Liver (tissue), 9 donors: ENCODE measurements around the gene ELP5. TPM values are rescaled to one million over a fixed set of nuclear protein-coding genes. Genes with fewer than 3 reads are reported as not detected.
A peak's percentile ranks its signal among the peaks of the same experiment; 100 is the strongest.

Experiments used
- DNase-seq: peaks from one replicate; pipeline ENCODE4 v3.0.0-alpha.2; 2017; ENCODE audit warnings: low spot score
- H3K27ac ChIP-seq, 2 donors: one replicate each; pipeline ENCODE4 v1.7.0; 2013; ENCODE audit warnings: inconsistent platforms in 2 of 2, low read length in 2 of 2, control low read depth in 1 of 2, low read depth in 1 of 2, mild to moderate bottlenecking in 1 of 2
- H3K27me3 ChIP-seq, 4 donors: one replicate each; pipeline versions ENCODE4 v1.6.1 to v1.7.0; 2013; ENCODE audit warnings: low read length in 3 of 4, inconsistent platforms in 1 of 4, mild to moderate bottlenecking in 1 of 4, moderate library complexity in 1 of 4; ENCODE audit not compliant: control insufficient read depth in 4 of 4, insufficient read depth in 4 of 4
- H3K36me3 ChIP-seq, 4 donors: one replicate each; pipeline versions ENCODE4 v1.6.1 to v1.7.0; 2013; ENCODE audit warnings: low read length in 3 of 4, mild to moderate bottlenecking in 3 of 4, low read depth in 1 of 4, moderate library complexity in 1 of 4; ENCODE audit not compliant: control insufficient read depth in 4 of 4, insufficient read depth in 3 of 4
- H3K4me1 ChIP-seq, 4 donors: one replicate each; pipeline versions ENCODE4 v1.6.1 to v1.7.0; 2013; ENCODE audit warnings: low read length in 3 of 4, mild to moderate bottlenecking in 3 of 4, moderate library complexity in 1 of 4; ENCODE audit not compliant: control insufficient read depth in 4 of 4, insufficient read depth in 4 of 4
- H3K4me3 ChIP-seq, 3 donors: one replicate each; pipeline versions ENCODE4 v1.6.1 to v1.7.0; 2013; ENCODE audit warnings: low read length in 3 of 3, control low read depth in 1 of 3, low read depth in 1 of 3, mild to moderate bottlenecking in 1 of 3
- H3K9ac ChIP-seq, 2 donors: one replicate each; pipeline ENCODE4 v1.7.0; 2013; ENCODE audit warnings: low read length in 2 of 2, mild to moderate bottlenecking in 2 of 2, moderate library complexity in 2 of 2, control low read depth in 1 of 2, low read depth in 1 of 2
- H3K9me3 ChIP-seq, 4 donors: one replicate each; pipeline versions ENCODE4 v1.6.1 to v1.7.0; 2013; ENCODE audit warnings: low read length in 3 of 4; ENCODE audit not compliant: control insufficient read depth in 4 of 4
- ATF3 ChIP-seq: IDR thresholded peaks from 2 replicates; pipeline ENCODE4 v1.6.1; 2016; ENCODE audit warnings: antibody characterized with exemption
- CTCF ChIP-seq: fragments of 150-350 bp; IDR thresholded peaks from 2 replicates; pipeline ENCODE4 v1.5.1; 2017; ENCODE audit warnings: improper control_type of control experiment, low read depth, low read length; ENCODE audit not compliant: missing input control
- EGR1 ChIP-seq, 2 donors: IDR thresholded peaks; 2 replicates each; pipeline ENCODE4 v1.6.1; 2016 to 2018; ENCODE audit warnings: antibody characterized with exemption in 2 of 2, low read depth in 2 of 2
- FOXA1 ChIP-seq: IDR thresholded peaks from 2 replicates; pipeline ENCODE4 v1.6.1; 2016; ENCODE audit warnings: antibody characterized with exemption
- FOXA2 ChIP-seq: IDR thresholded peaks from 2 replicates; pipeline ENCODE4 v1.6.1; 2016; ENCODE audit warnings: antibody characterized with exemption
- GABPA ChIP-seq, 2 donors: IDR thresholded peaks in 1 of 2; conservative IDR thresholded peaks in 1 of 2; 2 replicates each; pipeline ENCODE4 v1.6.1; 2016; ENCODE audit warnings: antibody characterized with exemption in 2 of 2, mild to moderate bottlenecking in 1 of 2, moderate library complexity in 1 of 2
- HNF4A ChIP-seq, 2 donors: conservative IDR thresholded peaks; 2 replicates each; pipeline ENCODE4 v1.6.1; 2016; ENCODE audit warnings: antibody characterized with exemption in 2 of 2, mild to moderate bottlenecking in 2 of 2
- HNF4G ChIP-seq: IDR thresholded peaks from 2 replicates; pipeline ENCODE4 v1.6.1; 2016; ENCODE audit warnings: antibody characterized with exemption
- JUND ChIP-seq, 2 donors: IDR thresholded peaks; 2 replicates each; pipeline ENCODE4 v1.6.1; 2016; ENCODE audit warnings: antibody characterized with exemption in 2 of 2
- MAX ChIP-seq: IDR thresholded peaks from 2 replicates; pipeline ENCODE4 v1.6.1; 2016; ENCODE audit warnings: antibody characterized with exemption
- NR2F2 ChIP-seq: IDR thresholded peaks from 2 replicates; pipeline ENCODE4 v1.6.1; 2016; ENCODE audit warnings: antibody characterized with exemption
- RAD21 ChIP-seq, 2 donors: IDR thresholded peaks; 2 replicates each; pipeline ENCODE4 v1.6.1; 2016; ENCODE audit warnings: antibody characterized with exemption in 2 of 2, mild to moderate bottlenecking in 2 of 2
- REST ChIP-seq: IDR thresholded peaks from 2 replicates; pipeline ENCODE4 v1.6.1; 2016; ENCODE audit warnings: antibody characterized with exemption, mild to moderate bottlenecking
- RXRA ChIP-seq, 2 donors: IDR thresholded peaks; 2 replicates each; pipeline ENCODE4 v1.6.1; 2017 to 2018; ENCODE audit warnings: antibody characterized with exemption in 2 of 2, mild to moderate bottlenecking in 1 of 2
- SP1 ChIP-seq: IDR thresholded peaks from 2 replicates; pipeline ENCODE4 v1.6.1; 2018; ENCODE audit warnings: antibody characterized with exemption, mild to moderate bottlenecking
- TAF1 ChIP-seq: conservative IDR thresholded peaks from 2 replicates; pipeline ENCODE4 v1.6.1; 2016; ENCODE audit warnings: antibody characterized with exemption, mild to moderate bottlenecking
- YY1 ChIP-seq: IDR thresholded peaks from 2 replicates; pipeline ENCODE4 v1.6.1; 2016; ENCODE audit warnings: antibody characterized with exemption, mild to moderate bottlenecking
- ZBTB33 ChIP-seq: IDR thresholded peaks from 2 replicates; pipeline ENCODE4 v1.6.1; 2016; ENCODE audit warnings: antibody characterized with exemption
- WGBS: extraction: QIAGEN DNeasy Blood & Tissue Kit; methylation state at CpG from one replicate; pipeline ENCODE4 v1.1.7; 2013; 5-methylcytosine and 5-hydroxymethylcytosine counted together
- polyA plus RNA-seq, 2 donors: library from polyadenylated mRNA; stranded (reverse) in 1 of 2; unstranded in 1 of 2; fragments of 200-250 nt in 1 of 2; fragments of >200 nt in 1 of 2; fragmentation: Nextera tagmentation in 1 of 2; extraction: Ambion mirVana in 1 of 2; gene quantifications; one replicate each; pipeline versions ENCODE4 v1.2.1 to v1.2.3, GENCODE V29; 2013 to 2015
- total RNA-seq, 2 donors: library from RNA; depleted of rRNA; stranded (reverse); fragments of >200 nt; gene quantifications; one replicate each; pipeline ENCODE4 v1.2.3, GENCODE V29; 2014
- donor health status: healthy.
- donor health status: healthy.
- donor health status: healthy.
- donor health status: healthy.
- donor health status: healthy.

Gene ELP5
- total and polyA plus RNA-seq, 4 donors, result 19.3 to 38.4 (median 26.6) TPM

GRCh38 chr17:7259555-7259889 is 7.5 kb downstream of the ELP5 start:
- H3K9me3 ChIP-seq, result no peaks in the 10 kb centered on the region
- H3K4me1 ChIP-seq, result peaks cover 13 to 53% (median 32%) of the 10 kb centered on the region in 4 donors
- H3K9ac ChIP-seq, result peak overlapping the region in 1 of 2 donors; percentile 52
- WGBS, result 77% methylated on average over 6 of the region's 6 CpGs
- TF ChIP-seq SP1 (no peak), RAD21 (IDR thresholded peaks at IDR 0.05) (no peak), NR2F2 (no peak), ATF3 (no peak), RXRA (IDR thresholded peaks at IDR 0.05) (no peak), FOXA1 (no peak), MAX (no peak), FOXA2 (no peak), EGR1 (IDR thresholded peaks at IDR 0.05; ENCODE audit: low read depth in 2 of 2) (no peak), CTCF (no peak), ZBTB33 (no peak), HNF4A (conservative IDR thresholded peaks at IDR 0.05) (no peak), REST (no peak), YY1 (no peak), TAF1 (no peak), GABPA (IDR thresholded peaks at IDR 0.05 in 1 of 2, conservative IDR thresholded peaks at IDR 0.05 in 1 of 2) (no peak), JUND (IDR thresholded peaks at IDR 0.05) (no peak), HNF4G (no peak)
- peak overlapping the region; percentile 15 to 68 (median 63) for H3K4me3 ChIP-seq
- no peak for DNase-seq
- peaks cover 0 to 15% (median 7%) of the 10 kb centered on the region in 4 donors for H3K36me3 ChIP-seq
- peak overlapping the region; percentile 72 to 85 for H3K27ac ChIP-seq
- H3K27me3 ChIP-seq, result no peaks in the 10 kb centered on the region
